Hematopoietic multipotent progenitor cell treated with erythropoietin and hydrocortisone succinate and interleukin-3 and kit ligand, for 17 days (in vitro differentiated cells): ENCODE results near the gene TBX20.
"Not testable (repeated sequence)": the region's sequence is repeated elsewhere in the genome, so short reads cannot be mapped to it uniquely, and the experiment has no call there.

Experiments used
- DNase-seq: peaks from one replicate; pipeline ENCODE4 v3.0.0-alpha.2; 2015; ENCODE audit warnings: low spot score

The TBX20 gene

GRCh38 chr7:35255443-35256255 is 1.7 kb upstream of the TBX20 start:
- DNase-seq = no peak

GRCh38 chr7:35254496-35255442 is 869 bp upstream of the TBX20 start:
- no peak for DNase-seq

- no peak for DNase-seq
These were observed 515 bp downstream of the TBX20 start for GRCh38 chr7:35253460-35253709.

- no peak for DNase-seq
These were observed 1.1 kb downstream of the TBX20 start for GRCh38 chr7:35252612-35253459.

- no peak for DNase-seq
These were observed 2.1 kb downstream of the TBX20 start for GRCh38 chr7:35251606-35252310.

- DNase-seq = no peak
These were observed 3.0 kb downstream of the TBX20 start for GRCh38 chr7:35250941-35251340.

- DNase-seq = no peak
These were observed 3.4 kb downstream of the TBX20 start for GRCh38 chr7:35250452-35250851.

GRCh38 chr7:35249537-35249907 is 4.4 kb downstream of the TBX20 start:
- no peak for DNase-seq

- DNase-seq = no peak
These were observed 5.0 kb downstream of the TBX20 start for GRCh38 chr7:35248576-35249536.

GRCh38 chr7:35246819-35247218 is 7.1 kb downstream of the TBX20 start:
- no peak for DNase-seq

GRCh38 chr7:35241884-35242283 is 12.0 kb downstream of the TBX20 start:
- DNase-seq = no peak

GRCh38 chr7:35241436-35241835 is 12.5 kb downstream of the TBX20 start:
- no peak for DNase-seq

GRCh38 chr7:35241008-35241407 is 12.9 kb downstream of the TBX20 start:
- DNase-seq = not testable (repeated sequence)

GRCh38 chr7:35238456-35238855 is 15.4 kb downstream of the TBX20 start:
- DNase-seq = not testable (repeated sequence)

GRCh38 chr7:35232994-35233393 is 20.9 kb downstream of the TBX20 start:
- no peak for DNase-seq

GRCh38 chr7:35231221-35231620 is 22.7 kb downstream of the TBX20 start:
- not testable (repeated sequence) for DNase-seq

- DNase-seq = not testable (repeated sequence)
These were observed 24.7 kb downstream of the TBX20 start for GRCh38 chr7:35229116-35229780.

GRCh38 chr7:35228496-35229051 is 25.3 kb downstream of the TBX20 start:
- DNase-seq = not testable (repeated sequence)

- DNase-seq = not testable (repeated sequence)
These were observed 26.5 kb downstream of the TBX20 start for GRCh38 chr7:35227438-35227837.

GRCh38 chr7:35222445-35222844 is 31.5 kb downstream of the TBX20 start:
- not testable (repeated sequence) for DNase-seq
